ENCODE data around the gene SF3B1. TPM values are rescaled to one million over a fixed set of nuclear protein-coding genes. Genes with fewer than 3 reads are reported as not detected.
"Not testable (repeated sequence)": the region's sequence is repeated elsewhere in the genome, so short reads cannot be mapped to it uniquely, and the experiment has no call there.

The SF3B1 gene
- total RNA-seq, 1 experiment from 2014 or later = 250 TPM

DNA sequence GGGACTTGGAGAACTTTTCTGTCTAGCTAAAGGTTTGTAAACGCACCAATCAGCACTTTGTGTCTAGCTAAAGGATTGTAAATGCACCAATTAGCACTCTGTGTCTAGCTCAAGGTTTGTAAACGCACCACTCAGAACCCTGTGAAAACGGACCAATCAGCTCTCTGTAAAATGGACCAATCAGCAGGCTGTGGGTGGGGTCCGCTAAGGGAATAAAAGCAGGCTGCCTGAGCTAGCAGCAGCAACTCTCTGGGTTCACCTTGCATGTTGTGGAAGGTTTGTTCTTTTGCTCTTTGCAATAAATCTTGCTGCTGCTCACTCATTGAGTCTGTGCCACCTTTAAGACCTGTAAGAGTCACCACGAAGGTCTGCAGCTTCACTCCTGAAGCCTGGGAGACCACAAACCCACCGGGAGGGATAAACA is 16.1 kb upstream of the SF3B1 start:
- H3K36me3 ChIP-seq = peaks cover 10% of the 10 kb centered on the region
- H3K4me3 ChIP-seq; DNase-seq (ENCODE audit: low read depth in 1 of 2, low spot score in 2 of 2); H3K27ac ChIP-seq; H3K9me3 ChIP-seq (replicated peaks); H3K27me3 ChIP-seq (replicated peaks): not testable (repeated sequence)
- peaks cover 11% of the 10 kb centered on the region for H3K4me1 ChIP-seq (replicated peaks)

DNA sequence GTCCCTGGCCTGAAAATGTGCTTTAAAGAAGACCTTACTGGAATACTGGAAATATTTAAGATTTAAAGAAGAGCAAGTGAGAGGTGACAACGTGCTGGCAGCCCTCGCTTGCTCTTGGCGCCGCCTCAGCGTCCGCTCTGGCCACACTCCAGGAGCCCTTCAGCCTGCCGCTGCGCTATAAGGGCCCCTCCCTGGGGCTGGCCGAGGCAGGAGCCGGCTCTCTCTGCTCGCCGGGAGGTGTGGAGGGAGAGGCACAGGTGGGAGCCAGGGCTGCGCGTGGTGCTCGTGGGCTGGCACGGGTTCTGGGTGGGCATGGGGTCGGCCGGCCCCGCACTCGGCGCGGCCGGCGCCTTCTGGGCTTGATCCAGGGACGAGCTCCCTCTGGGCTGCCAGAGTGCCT is 15.6 kb upstream of the SF3B1 start:
- H3K27me3 ChIP-seq (replicated peaks) = no peaks in the 10 kb centered on the region
- no peak overlapping the region for H3K4me3 ChIP-seq
- H3K9me3 ChIP-seq (replicated peaks) = no peaks in the 10 kb centered on the region
- peaks cover 6% of the 10 kb centered on the region for H3K36me3 ChIP-seq
- DNase-seq (ENCODE audit: low read depth in 1 of 2, low spot score in 2 of 2) = no peak
- H3K4me1 ChIP-seq (replicated peaks) = peaks cover 11% of the 10 kb centered on the region
- H3K27ac ChIP-seq = no peak overlapping the region

DNA sequence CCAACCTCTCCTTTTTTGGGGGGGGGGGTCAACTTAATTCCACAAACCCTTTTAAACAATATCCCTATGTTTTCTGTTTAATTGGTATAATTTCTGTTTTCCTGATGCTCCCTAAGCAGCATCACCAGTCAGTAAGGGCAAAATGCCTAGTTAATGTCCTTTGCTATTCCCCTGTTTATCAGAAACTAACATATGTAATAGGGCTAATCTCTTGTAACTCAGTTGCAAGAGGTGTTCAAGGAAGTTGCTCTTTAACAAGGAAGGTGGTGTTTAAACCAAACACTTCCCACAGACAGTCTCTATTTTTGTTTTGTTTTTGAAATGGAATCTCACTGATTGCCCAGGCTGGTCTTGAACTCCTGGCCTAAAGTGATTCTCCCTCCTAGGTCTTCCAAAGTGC is 12.0 kb upstream of the SF3B1 start:
- Histone ChIP-seq H3K9me3 (replicated peaks) (no peaks in the 10 kb centered on the region), H3K27ac (no peak overlapping the region), H3K36me3 (no peaks in the 10 kb centered on the region), H3K27me3 (replicated peaks) (no peaks in the 10 kb centered on the region), H3K4me3 (no peak overlapping the region), H3K4me1 (replicated peaks) (no peaks in the 10 kb centered on the region; the same call in 1 of the 2 replicates)
- DNase-seq (ENCODE audit: low read depth in 1 of 2, low spot score in 2 of 2) = no peak

DNA sequence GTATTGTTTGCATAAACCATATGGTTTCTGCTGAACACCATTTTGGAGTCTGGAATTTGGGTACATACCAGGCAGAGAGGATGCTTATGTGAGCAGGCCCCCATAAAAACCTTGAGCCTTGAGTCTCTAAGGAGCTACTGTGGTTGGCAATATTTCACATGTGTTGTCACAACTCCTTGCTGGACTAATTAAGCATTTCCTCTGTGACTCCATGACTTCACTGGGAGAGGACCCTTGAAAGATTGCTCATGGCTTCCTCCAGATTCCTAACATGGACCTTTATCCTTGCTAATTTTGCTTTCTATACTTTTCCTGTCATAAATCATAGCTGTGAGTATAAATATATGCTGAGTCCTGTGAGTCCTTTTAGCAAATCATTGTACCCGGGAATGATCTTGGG is 10.9 kb upstream of the SF3B1 start:
- Histone ChIP-seq H3K27me3 (replicated peaks) (no peaks in the 10 kb centered on the region), H3K27ac (no peak overlapping the region), H3K4me3 (no peak overlapping the region), H3K9me3 (replicated peaks) (no peaks in the 10 kb centered on the region), H3K4me1 (replicated peaks) (no peaks in the 10 kb centered on the region; the same call in 1 of the 2 replicates), H3K36me3 (no peaks in the 10 kb centered on the region)
- DNase-seq (ENCODE audit: low read depth in 1 of 2, low spot score in 2 of 2) = no peak

DNA sequence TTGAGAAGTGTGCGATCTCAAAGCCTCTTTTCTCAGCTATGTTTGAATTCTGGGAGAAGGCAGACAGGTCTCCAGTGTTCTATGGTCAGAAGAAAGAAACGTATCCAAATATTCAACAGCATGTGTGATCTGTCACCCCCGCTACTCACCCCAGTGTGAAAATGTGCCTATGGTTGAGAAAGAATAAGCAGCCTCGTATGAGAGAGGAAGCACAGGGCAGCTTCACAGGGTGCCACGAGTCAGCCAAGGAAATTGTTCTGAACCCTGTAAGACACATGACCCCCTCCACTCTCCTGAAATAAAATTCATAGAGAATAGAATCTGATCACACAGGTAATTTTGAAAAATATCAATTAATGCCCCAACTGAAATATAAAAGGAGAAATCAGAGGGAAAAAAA is 8.0 kb upstream of the SF3B1 start:
- Histone ChIP-seq H3K9me3 (replicated peaks) (no peaks in the 10 kb centered on the region), H3K27me3 (replicated peaks) (no peaks in the 10 kb centered on the region), H3K27ac (no peak overlapping the region), H3K4me3 (no peak overlapping the region), H3K4me1 (replicated peaks) (no peaks in the 10 kb centered on the region; the same call in 1 of the 2 replicates), H3K36me3 (no peaks in the 10 kb centered on the region)
- no peak for DNase-seq (ENCODE audit: low read depth in 1 of 2, low spot score in 2 of 2)

DNA sequence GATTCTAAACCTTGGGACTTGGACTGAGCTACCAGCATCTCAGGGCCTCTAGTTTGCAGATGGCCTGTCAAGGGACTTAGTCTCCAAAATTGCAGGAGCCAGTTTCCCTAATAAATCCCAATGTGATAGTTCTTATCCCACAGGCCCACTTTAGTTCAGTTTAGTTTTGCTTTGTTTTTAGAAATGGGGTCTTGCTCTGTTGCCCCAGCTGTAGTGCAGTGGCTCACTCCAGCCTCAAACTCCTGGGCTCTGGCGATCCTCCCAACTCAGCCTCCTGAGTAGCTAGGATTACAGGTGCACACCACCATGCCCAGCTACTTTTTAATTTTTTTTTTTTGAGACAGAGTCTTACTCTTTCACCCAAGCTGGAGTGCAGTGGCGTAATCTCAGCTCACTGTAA is 2.6 kb upstream of the SF3B1 start:
- Histone ChIP-seq H3K36me3 (peaks cover 22% of the 10 kb centered on the region), H3K4me1 (replicated peaks) (peaks cover 21% of the 10 kb centered on the region), H3K9me3 (replicated peaks) (no peaks in the 10 kb centered on the region), H3K27me3 (replicated peaks) (no peaks in the 10 kb centered on the region), H3K4me3 (no peak overlapping the region), H3K27ac (no peak overlapping the region)
- DNase-seq (ENCODE audit: low read depth in 1 of 2, low spot score in 2 of 2) = no peak

DNA sequence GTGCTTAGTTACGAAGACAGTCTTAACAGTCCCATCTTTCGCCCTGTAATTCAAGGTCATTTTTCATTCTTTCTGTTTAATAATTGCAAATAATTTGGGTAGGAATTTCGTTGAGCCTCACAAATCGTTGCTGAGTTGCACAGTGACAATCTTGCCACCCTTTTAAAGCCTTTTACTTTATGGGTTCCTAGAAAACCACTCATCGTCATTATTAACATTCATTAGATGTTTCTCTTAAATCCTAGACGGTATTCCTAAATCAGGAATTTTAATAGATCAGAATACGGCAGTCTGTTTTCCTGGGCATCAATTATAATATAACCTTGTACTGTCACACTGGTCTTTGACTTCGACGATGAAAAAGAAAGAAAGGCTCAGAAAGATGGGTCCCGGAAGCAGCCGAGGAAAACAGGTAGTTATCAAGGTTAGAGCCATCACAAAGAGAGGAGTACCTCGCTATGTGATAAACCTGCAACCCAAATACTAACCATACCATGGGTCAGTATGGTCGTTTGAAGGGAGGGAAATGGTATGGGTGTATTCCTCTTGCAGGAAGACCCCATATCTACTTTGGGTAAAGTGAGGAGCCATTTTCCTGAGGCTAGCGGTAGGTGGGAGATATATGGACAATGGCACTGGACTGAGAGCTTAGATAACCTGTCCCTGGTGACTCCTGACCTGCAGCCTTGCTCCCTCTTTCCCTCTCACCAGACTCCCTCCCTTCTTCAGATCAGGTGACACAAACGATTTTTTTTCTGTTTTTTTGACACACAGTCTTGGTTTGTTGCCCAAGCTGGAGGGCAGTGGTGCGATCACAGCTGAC is 981 bp upstream of the SF3B1 start:
- peaks cover 26% of the 10 kb centered on the region for H3K36me3 ChIP-seq
- no peaks in the 10 kb centered on the region for H3K9me3 ChIP-seq (replicated peaks)
- peak overlapping the region; percentile 70 for H3K4me3 ChIP-seq
- no peaks in the 10 kb centered on the region for H3K27me3 ChIP-seq (replicated peaks)
- peak overlapping the region; percentile 89 for H3K27ac ChIP-seq
- H3K4me1 ChIP-seq (replicated peaks) = peaks cover 21% of the 10 kb centered on the region
- peak in 1 of 2 experiments; percentile 7 for DNase-seq (ENCODE audit: low read depth in 1 of 2, low spot score in 2 of 2)

DNA sequence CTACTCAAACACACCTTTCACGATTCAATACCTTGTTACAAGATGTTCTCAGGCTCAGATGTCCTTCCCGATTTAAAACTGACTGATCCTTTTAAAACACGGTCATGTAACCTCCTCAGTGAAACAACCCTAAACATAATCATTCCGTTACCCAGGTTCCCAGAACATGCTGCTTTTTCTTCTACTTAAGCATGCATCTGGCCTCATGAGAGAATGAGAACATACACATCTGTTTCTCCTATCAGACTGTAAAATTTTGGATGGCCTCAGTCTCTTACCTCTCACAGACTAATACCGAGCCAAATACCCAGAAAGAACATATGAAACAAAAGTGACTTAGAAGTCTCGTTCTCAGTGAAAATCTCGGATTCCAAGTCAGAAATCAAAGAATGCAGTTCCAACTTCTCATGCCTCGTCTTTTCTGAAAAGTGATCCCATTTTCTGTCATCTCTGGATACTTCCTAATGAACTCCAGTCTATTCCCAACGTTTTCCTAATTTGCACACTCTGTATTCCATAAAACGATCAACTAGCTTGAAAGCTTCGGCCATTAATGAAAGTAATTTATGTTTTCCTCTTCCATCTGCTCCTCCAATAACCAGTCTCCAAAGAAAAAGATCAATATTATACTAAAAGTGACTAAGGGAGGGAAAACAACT is 919 bp downstream of the SF3B1 start:
- peak in 1 of 2 experiments; percentile 29 for DNase-seq (ENCODE audit: low read depth in 1 of 2, low spot score in 2 of 2)
- H3K4me3 ChIP-seq = peak overlapping the region; percentile 70
- no peaks in the 10 kb centered on the region for H3K9me3 ChIP-seq (replicated peaks)
- H3K36me3 ChIP-seq = peaks cover 34% of the 10 kb centered on the region
- H3K27ac ChIP-seq = peak overlapping the region; percentile 89
- no peaks in the 10 kb centered on the region for H3K27me3 ChIP-seq (replicated peaks)
- peaks cover 21% of the 10 kb centered on the region for H3K4me1 ChIP-seq (replicated peaks)

DNA sequence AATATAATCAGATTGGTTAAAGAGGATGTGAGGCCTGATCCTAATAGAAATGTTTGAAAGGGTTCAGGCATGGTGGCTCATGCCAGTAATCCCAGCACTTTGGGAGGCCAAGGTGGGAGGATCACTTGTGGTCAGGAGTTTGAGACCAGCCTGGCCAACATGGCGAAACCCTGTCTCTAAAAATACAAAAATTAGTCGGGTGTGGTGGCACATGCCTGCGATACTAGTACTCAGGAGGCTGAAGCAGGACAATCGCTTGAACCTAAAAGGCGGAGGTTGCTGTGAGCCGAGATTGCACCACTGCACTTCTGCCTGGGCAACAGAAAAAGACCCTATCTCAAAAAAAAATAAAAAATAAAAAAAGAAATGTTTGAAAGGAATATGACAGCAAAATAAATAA is 2.3 kb downstream of the SF3B1 start:
- H3K27ac ChIP-seq; H3K4me3 ChIP-seq; DNase-seq (ENCODE audit: low read depth in 1 of 2, low spot score in 2 of 2); H3K9me3 ChIP-seq (replicated peaks); H3K27me3 ChIP-seq (replicated peaks): not testable (repeated sequence)
- Histone ChIP-seq H3K4me1 (replicated peaks) (peaks cover 21% of the 10 kb centered on the region), H3K36me3 (peaks cover 41% of the 10 kb centered on the region)

DNA sequence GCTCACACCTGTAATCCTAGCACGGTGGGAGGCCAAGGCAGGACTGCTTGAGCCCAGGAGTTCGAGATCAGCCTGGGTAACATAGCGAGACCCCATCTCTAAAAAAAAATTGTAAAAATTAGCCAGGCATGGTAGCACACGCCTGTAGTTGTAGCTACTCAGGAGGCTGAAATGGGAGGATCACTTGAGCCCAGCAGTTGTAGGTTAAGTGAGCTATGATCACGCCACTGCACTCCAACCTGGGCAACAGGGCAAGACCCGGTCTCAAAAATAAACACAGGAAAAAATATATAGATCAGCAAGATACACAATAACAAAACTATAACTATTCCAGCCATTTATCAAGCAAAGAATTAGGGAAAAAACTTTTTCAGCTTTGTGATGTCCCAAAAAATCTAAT is 3.0 kb downstream of the SF3B1 start:
- Histone ChIP-seq H3K27me3 (replicated peaks) (no peaks in the 10 kb centered on the region), H3K9me3 (replicated peaks) (no peaks in the 10 kb centered on the region), H3K4me3 (no peak overlapping the region), H3K27ac (no peak overlapping the region), H3K36me3 (peaks cover 41% of the 10 kb centered on the region), H3K4me1 (replicated peaks) (peaks cover 21% of the 10 kb centered on the region)
- DNase-seq (ENCODE audit: low read depth in 1 of 2, low spot score in 2 of 2) = no peak

DNA sequence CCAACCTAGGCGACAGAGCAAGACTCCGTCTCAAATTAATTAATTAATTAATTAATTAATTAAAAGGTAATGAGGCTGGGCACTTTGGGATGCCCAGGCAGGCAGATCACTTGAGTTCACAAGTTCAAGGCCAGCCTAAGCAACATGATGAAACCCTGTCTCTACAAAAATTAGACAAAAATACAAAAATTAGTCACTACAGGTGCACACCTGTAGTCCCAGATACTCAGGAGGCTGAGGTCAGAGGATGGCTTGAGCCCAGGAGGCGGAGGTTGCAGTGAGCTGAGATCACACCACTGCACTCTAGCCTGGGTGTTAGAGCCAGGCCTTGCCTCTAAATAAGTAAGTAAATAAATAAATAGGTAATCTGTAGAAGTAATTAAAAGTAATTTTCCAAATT is 6.8 kb downstream of the SF3B1 start:
- Histone ChIP-seq H3K36me3 (peaks cover 35% of the 10 kb centered on the region), H3K4me1 (replicated peaks) (peaks cover 2% of the 10 kb centered on the region), H3K27me3 (replicated peaks) (no peaks in the 10 kb centered on the region), H3K9me3 (replicated peaks) (no peaks in the 10 kb centered on the region), H3K4me3 (no peak overlapping the region), H3K27ac (no peak overlapping the region)
- DNase-seq (ENCODE audit: low read depth in 1 of 2, low spot score in 2 of 2) = no peak

DNA sequence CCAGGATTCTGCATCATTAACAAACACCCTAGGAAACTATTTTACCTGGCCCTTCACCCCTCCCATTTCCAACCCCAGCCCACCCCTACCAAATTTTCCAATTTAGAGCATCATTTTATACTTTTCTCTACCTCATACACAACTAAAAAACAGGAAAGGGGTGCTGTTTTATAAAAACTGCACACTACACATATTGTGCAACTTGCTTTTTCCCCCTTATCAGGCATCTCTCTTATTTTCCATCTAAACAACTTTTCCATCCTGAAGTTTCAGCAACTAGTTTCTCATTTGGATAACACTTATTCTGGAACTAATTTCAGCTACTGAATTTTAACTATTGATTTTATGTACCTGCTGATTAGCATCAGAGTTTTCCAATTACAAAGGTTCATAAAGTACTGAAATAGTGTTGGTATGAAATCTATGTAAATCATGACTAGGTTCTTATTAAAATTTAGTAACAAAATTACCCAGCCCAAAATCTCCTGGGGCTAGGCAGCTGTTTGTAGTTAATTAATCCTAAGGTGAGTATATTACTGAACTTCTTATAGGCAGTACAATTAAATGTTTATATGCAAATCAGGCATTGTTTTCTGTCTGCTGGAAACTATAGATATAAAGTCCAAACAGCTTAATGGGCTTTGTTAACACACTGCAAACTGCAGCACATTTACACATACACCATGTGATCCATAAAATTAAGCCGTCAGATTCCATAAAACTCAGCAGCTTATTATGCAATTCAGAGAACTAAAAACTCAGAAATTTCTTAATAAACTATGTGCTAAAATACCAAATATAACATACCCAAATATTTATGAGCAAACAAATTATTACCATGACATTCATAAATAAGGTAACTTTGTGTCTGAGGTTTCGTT is 7.9 kb downstream of the SF3B1 start:
- Histone ChIP-seq H3K9me3 (replicated peaks) (no peaks in the 10 kb centered on the region), H3K4me3 (no peak overlapping the region), H3K4me1 (replicated peaks) (no peaks in the 10 kb centered on the region), H3K27me3 (replicated peaks) (no peaks in the 10 kb centered on the region), H3K27ac (no peak overlapping the region), H3K36me3 (peaks cover 37% of the 10 kb centered on the region)
- DNase-seq (ENCODE audit: low read depth in 1 of 2, low spot score in 2 of 2) = no peak

DNA sequence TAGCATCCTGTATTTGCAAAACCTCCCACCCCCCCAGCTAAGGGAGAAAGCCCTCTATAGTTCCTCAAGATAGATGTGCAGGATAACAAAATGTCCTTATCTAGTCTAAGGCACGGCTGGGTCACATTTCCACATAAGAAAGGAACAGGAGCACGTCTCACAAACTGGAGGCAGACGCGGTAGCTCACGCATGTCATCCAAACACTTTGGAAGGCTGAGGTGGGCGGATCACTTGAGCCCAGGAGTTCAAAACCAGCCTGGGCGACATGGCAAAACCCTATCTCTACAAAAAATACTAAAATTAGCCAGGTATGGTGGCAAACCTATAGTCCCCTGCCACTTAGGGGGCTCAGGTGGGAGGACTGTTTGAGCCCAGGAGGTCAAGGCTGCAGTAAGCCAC is 9.3 kb downstream of the SF3B1 start:
- Histone ChIP-seq H3K9me3 (replicated peaks) (no peaks in the 10 kb centered on the region), H3K27me3 (replicated peaks) (no peaks in the 10 kb centered on the region), H3K4me3 (no peak overlapping the region), H3K4me1 (replicated peaks) (no peaks in the 10 kb centered on the region), H3K36me3 (peaks cover 51% of the 10 kb centered on the region), H3K27ac (no peak overlapping the region)
- no peak for DNase-seq (ENCODE audit: low read depth in 1 of 2, low spot score in 2 of 2)

DNA sequence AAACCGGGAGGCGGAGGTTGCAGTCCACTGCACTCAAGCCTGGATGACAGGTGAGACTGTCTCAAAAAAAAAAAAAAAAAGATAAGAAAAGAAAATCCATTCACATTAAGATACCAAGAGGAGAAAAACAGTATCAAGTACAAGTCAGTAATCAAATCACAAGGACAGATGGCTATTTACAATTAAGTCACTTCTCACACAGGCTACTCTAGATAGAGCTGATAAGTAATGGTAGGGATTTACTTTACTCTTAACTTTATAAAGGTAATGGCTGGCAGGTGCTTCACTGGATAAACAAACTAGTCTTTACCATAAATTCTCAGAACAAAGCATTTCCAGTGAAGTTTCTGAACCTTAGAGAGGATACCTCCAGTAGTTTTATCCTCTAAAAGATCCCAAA is 11.5 kb downstream of the SF3B1 start:
- Histone ChIP-seq H3K36me3 (peaks cover 59% of the 10 kb centered on the region), H3K4me3 (no peak overlapping the region), H3K9me3 (replicated peaks) (no peaks in the 10 kb centered on the region), H3K27me3 (replicated peaks) (no peaks in the 10 kb centered on the region), H3K27ac (no peak overlapping the region), H3K4me1 (replicated peaks) (no peaks in the 10 kb centered on the region)
- no peak for DNase-seq (ENCODE audit: low read depth in 1 of 2, low spot score in 2 of 2)
